Measurements from ENCODE around the gene EIPR1.
"Not testable (repeated sequence)": the region's sequence is repeated elsewhere in the genome, so short reads cannot be mapped to it uniquely, and the experiment has no call there.

EIPR1 gene

DNA sequence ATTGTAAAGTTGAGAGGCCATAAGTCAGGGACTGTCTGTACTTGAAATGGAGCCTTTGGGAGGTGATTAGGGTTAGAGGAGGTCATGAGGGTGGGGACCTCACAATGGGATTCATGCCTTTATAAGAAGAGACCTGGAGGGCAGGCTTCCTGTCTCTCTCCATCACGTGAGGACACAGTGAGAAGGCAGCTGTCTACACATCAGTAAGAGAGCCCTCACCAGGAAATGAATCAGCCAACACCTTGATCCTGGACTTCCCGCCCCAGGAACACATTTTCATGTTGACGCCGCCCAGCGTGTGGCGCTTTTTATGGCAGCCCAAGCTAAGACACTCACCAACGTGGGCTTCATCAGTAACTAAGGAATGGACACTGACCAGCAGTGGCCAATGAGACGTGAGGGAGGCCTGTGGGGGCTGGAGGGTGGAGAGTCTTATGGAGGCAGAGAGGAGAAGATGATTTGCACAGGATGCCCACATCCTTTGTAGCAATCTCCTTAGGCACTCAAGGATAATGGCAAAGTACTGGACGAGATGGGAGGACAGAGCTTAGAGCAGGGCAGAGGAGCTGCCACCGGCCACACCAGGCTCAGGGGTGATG is 162.7 kb downstream of the EIPR1 start:
- in situ Hi-C loops (cut with HindIII; ENCODE audit: low pct_ligation_motif_present, low pct_unique_long_range_greater_than_20kb, low sequenced_read_pairs): no loop called here
- no peak for DNase-seq

- DNase-seq: no peak
- in situ Hi-C loops (cut with HindIII; ENCODE audit: low pct_ligation_motif_present, low pct_unique_long_range_greater_than_20kb, low sequenced_read_pairs): no loop called here
These were observed 163.6 kb downstream of the EIPR1 start for GRCh38 chr2:3214065-3214464.

GRCh38 chr2:3212984-3213383 is 164.6 kb downstream of the EIPR1 start:
- DNase-seq: no peak
- in situ Hi-C loops (cut with HindIII; ENCODE audit: low pct_ligation_motif_present, low pct_unique_long_range_greater_than_20kb, low sequenced_read_pairs): no loop called here

DNA sequence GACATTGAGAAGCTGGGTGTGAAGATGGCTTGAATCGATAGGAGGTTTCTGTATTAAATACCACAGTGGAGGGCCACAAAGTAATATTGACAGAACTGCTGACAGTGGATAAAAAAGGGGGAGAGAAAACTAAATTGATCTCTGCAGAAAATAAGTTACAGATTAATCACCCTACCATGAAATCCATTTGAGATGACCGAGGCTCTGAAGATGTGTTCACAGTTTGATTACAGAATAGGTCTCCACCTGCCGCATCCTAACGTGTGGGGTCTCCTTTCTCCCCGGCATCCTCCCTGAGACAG is 165.6 kb downstream of the EIPR1 start:
- no peak for DNase-seq
- in situ Hi-C loops (cut with HindIII; ENCODE audit: low pct_ligation_motif_present, low pct_unique_long_range_greater_than_20kb, low sequenced_read_pairs): no loop called here

GRCh38 chr2:3211256-3212060 is 166.2 kb downstream of the EIPR1 start:
- in situ Hi-C loops (cut with HindIII; ENCODE audit: low pct_ligation_motif_present, low pct_unique_long_range_greater_than_20kb, low sequenced_read_pairs): no loop called here
- no peak for DNase-seq

DNA sequence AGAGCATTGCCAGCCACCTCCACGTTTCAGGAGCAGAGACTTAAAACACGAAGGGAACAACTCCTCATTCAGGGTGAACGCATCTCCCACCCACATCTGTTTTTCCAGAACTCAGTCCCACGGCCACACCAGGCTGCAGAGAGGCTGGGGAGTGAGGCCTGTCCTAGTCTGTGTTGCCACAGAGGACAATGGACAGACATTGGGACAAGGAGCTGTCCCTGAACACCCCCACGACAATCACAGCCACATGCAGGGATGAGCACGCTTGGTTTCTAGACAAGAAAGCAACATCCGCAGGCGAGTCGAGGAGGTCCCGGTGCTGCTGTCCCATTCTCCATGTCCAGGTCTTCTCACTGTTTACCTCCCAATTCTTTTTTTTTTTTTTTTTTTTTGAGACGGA is 167.4 kb downstream of the EIPR1 start:
- in situ Hi-C loops (cut with HindIII; ENCODE audit: low pct_ligation_motif_present, low pct_unique_long_range_greater_than_20kb, low sequenced_read_pairs): no loop called here
- no peak for DNase-seq

- no peak for DNase-seq
- in situ Hi-C loops (cut with HindIII; ENCODE audit: low pct_ligation_motif_present, low pct_unique_long_range_greater_than_20kb, low sequenced_read_pairs): no loop called here
These were observed 168.4 kb downstream of the EIPR1 start for GRCh38 chr2:3209258-3209657.

DNA sequence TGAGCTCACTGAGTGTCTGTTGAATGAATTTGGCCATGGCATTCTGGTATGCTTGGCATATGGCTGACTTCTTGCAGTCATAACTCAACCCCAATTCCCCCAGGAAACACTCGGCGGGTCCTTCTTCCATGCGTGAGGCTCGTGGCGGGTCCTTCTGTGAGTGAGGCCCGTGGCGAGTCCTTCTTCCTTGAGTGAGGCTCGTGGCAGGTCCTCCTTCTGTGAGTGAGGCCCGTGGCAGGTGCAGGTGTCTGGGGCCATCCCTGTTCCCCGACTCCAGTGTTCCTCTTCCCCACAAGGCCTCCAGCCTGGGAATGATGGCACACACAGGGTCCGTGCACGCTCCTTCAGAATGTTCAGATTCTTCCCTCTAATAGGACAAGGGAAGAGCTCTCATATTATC is 169.0 kb downstream of the EIPR1 start:
- in situ Hi-C loops (cut with HindIII; ENCODE audit: low pct_ligation_motif_present, low pct_unique_long_range_greater_than_20kb, low sequenced_read_pairs): no loop called here
- no peak for DNase-seq

DNA sequence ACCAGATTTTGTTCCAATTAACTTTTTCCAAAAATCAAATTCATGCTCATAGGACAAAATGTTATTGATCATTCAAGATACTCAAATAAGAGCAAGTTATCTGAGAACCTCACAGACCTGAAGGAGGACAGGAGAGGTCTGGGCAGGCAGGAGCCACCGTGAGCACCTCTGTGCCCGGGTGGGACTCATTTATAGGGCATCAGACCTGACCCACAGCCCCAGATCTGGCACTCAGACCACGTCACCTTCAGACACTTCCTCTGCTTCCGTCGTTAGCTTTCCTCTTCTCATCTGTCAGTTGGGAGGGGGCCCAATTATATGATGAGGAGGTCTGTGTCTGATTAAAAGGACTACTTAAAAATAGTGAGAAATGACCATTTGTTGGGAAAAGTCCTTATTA is 169.4 kb downstream of the EIPR1 start:
- in situ Hi-C loops (cut with HindIII; ENCODE audit: low pct_ligation_motif_present, low pct_unique_long_range_greater_than_20kb, low sequenced_read_pairs): no loop called here
- DNase-seq: no peak

DNA sequence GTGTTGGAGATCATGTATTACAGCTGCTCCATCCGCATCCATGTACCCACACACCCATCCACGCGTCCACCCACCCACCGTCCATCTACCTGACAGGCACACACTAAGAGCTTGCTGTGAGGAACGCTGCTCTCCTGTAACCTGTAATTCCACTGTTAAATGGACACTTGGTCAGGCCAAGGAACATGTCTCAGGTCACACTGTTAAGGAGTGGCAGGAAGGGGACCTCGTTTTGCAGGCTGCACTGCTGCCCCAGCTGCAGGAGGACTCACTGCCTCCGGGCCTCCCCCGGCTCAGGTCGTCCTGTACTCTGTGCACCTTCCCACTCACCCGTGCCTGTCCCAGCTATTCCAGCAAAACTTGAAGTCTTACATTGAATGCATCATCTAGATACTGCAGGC is 170.5 kb downstream of the EIPR1 start:
- DNase-seq: no peak
- in situ Hi-C loops (cut with HindIII; ENCODE audit: low pct_ligation_motif_present, low pct_unique_long_range_greater_than_20kb, low sequenced_read_pairs): no loop called here

- in situ Hi-C loops (cut with HindIII; ENCODE audit: low pct_ligation_motif_present, low pct_unique_long_range_greater_than_20kb, low sequenced_read_pairs): no loop called here
- DNase-seq: no peak
These were observed 171.8 kb downstream of the EIPR1 start for GRCh38 chr2:3205845-3206244.

DNA sequence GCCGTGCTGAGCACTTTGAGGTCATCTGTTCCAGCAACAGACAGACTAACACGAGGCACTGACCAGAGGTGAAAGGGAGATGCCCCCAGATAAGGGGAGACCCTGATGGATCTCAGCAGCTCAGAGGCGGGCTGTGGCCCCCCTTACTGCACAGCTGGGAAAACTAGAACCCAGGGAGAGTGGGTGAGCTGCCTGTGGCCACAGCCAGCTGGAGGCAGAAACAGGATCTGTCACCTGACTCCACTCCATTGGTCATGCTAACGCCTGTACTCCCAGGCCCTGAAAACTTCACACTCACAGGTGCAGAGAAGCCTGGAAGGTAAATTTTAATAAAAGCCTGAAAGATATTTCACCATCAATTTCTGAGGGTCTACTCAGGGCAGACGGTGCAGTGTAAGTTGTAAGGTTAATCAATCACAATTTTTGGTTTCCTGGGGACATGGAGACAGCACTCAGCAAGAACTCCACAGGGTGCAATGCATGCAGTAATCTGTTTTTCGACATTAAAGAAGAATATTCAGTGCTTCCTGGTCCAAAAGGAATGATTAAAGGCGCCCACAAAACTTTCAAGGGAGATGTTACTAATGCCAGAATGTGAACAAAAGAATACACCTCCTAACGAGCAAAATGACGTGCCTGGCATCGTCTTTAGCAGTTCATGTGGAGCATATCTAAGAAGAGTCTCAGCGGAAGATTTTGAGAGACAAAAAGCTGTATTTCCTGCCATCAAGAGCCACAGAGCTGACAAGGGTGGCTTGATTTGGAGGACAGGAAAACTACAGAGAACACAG is 173.4 kb downstream of the EIPR1 start:
- DNase-seq: no peak

GRCh38 chr2:3203497-3204019 is 174.1 kb downstream of the EIPR1 start:
- no peak for DNase-seq
- in situ Hi-C loops (cut with HindIII; ENCODE audit: low pct_ligation_motif_present, low pct_unique_long_range_greater_than_20kb, low sequenced_read_pairs): no loop called here

More for the DNA sequence above, 173.4 kb downstream of the EIPR1 start:
- in situ Hi-C loops (cut with HindIII; ENCODE audit: low pct_ligation_motif_present, low pct_unique_long_range_greater_than_20kb, low sequenced_read_pairs): no loop called here

DNA sequence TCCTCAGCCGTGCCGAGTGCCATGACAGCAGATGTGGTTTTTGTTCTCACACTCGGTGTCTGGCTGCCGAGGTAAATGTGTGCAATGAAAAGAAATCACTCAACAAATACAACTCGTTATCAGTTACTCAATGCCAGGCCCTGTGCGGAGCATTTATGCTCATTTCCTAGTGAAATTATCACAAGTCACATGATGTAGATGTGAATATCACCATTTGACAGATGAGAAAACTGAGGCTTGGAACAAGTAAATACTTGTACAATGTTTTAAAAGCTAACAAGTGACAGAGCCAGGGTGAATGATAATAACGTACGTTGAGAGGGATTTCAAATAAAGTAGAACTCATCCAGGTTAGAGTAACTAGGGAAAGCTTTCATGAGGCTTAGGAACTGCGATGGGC is 174.7 kb downstream of the EIPR1 start:
- no peak for DNase-seq
- in situ Hi-C loops (cut with HindIII; ENCODE audit: low pct_ligation_motif_present, low pct_unique_long_range_greater_than_20kb, low sequenced_read_pairs): no loop called here

DNA sequence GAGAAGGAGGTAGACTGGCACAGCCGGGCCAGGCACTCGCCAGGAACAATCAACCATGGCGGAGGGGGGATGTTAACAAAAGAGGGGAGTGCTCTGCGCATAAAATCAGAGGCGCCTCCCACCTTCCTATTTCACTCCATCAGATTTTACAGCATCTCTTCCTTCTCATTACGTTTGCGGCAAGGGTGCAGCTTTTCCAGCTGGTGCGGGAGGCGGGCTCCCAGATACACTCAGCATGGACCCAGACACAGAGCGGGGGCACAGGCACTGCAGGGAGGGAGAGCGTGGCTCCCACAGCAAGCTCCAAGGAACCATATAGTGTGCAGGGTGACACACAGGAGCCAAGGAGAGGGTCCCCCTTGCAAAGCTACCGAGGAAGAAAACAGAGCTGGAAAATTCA is 176.3 kb downstream of the EIPR1 start:
- in situ Hi-C loops (cut with HindIII; ENCODE audit: low pct_ligation_motif_present, low pct_unique_long_range_greater_than_20kb, low sequenced_read_pairs): no loop called here
- DNase-seq: no peak

DNA sequence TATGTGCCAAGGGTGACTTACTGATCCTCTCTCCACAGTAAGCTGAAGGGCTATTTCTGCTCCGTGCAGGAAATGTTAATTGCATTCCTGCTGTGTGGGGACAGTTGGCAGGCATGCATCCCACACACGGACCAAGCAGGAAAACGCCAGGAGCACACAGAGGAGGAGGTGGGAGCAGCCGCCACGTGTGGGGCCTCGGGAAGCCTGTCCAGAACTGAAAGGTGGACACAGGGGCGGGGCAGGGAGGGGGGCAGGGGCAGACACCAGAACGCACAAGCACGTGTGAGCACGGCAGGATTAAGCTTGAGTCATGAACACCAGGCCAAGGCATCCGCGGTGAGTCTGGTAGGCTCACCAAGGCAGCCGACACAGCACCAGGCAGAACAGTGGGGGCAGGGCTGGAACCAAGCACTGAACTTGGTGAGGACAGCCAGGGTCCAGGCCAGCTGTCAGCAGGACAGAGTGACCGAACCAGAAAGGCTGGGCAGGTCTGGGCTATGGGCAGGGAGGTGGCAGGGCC is 177.1 kb downstream of the EIPR1 start:
- no peak for DNase-seq
- in situ Hi-C loops (cut with HindIII; ENCODE audit: low pct_ligation_motif_present, low pct_unique_long_range_greater_than_20kb, low sequenced_read_pairs): no loop called here

- in situ Hi-C loops (cut with HindIII; ENCODE audit: low pct_ligation_motif_present, low pct_unique_long_range_greater_than_20kb, low sequenced_read_pairs): no loop called here
- no peak for DNase-seq
These were observed 177.8 kb downstream of the EIPR1 start for GRCh38 chr2:3199627-3200345.

- in situ Hi-C loops (cut with HindIII; ENCODE audit: low pct_ligation_motif_present, low pct_unique_long_range_greater_than_20kb, low sequenced_read_pairs); DNase-seq: not testable (repeated sequence)
These were observed 178.9 kb downstream of the EIPR1 start for GRCh38 chr2:3198671-3199192.

All from ACHN (cell line).